DMS53 (cell line): ENCODE measurements around the gene HOXA4.
A peak's percentile ranks its signal among the peaks of the same experiment; 100 is the strongest.

ENCODE experiments used
- DNase-seq: peaks from one replicate; lab custom pipeline; 2025; lab: John Stamatoyannopoulos, UW

The HOXA4 gene

GRCh38 chr7:27147199-27148030 is 16.9 kb upstream of the HOXA4 start, which contains the start of gene HOXA6:
Gene HOXA6, minus strand, starts transcription at chr7:27147774. Its CDS starts 25 bp downstream, at chr7:27147749.
- peak; percentile 75 for DNase-seq

- no peak for DNase-seq
These were observed 16.1 kb upstream of the HOXA4 start for GRCh38 chr7:27146491-27147198.

- no peak for DNase-seq
These were observed 15.4 kb upstream of the HOXA4 start for GRCh38 chr7:27145914-27146412.

- peak; percentile 61 for DNase-seq
These were observed 14.8 kb upstream of the HOXA4 start for GRCh38 chr7:27145165-27145913.

GRCh38 chr7:27144781-27145164 is 14.2 kb upstream of the HOXA4 start:
- DNase-seq: peak; percentile 70

GRCh38 chr7:27143950-27144780 is 13.6 kb upstream of the HOXA4 start:
- peak; percentile 72 for DNase-seq

GRCh38 chr7:27143023-27143949 is 12.7 kb upstream of the HOXA4 start, which contains the start of gene HOXA5:
Gene HOXA5, minus strand, starts transcription at chr7:27143681. Its CDS starts 74 bp downstream, at chr7:27143607.
- DNase-seq: peak; percentile 96

GRCh38 chr7:27142580-27143022 is 12.0 kb upstream of the HOXA4 start:
- peak; percentile 68 for DNase-seq

GRCh38 chr7:27141923-27142579 is 11.5 kb upstream of the HOXA4 start:
- DNase-seq: peak; percentile 58

GRCh38 chr7:27141137-27141922 is 10.8 kb upstream of the HOXA4 start:
- no peak for DNase-seq

GRCh38 chr7:27140126-27140857 is 9.7 kb upstream of the HOXA4 start:
- DNase-seq: no peak

GRCh38 chr7:27139334-27140125 is 9.0 kb upstream of the HOXA4 start:
- no peak for DNase-seq

- DNase-seq: no peak
These were observed 8.4 kb upstream of the HOXA4 start for GRCh38 chr7:27138985-27139333.

GRCh38 chr7:27138472-27138871 is 7.9 kb upstream of the HOXA4 start:
- DNase-seq: no peak

GRCh38 chr7:27137640-27138315 is 7.2 kb upstream of the HOXA4 start:
- DNase-seq: no peak

GRCh38 chr7:27134392-27134791 is 3.8 kb upstream of the HOXA4 start:
- no peak for DNase-seq
